HG02973 (cell line): ENCODE measurements around the gene SEPHS2.
"Not testable (repeated sequence)": the region's sequence is repeated elsewhere in the genome, so short reads cannot be mapped to it uniquely, and the experiment has no call there.

Source experiments
- ATAC-seq: cut with Tn5 transposase; IDR thresholded peaks from one replicate; pipeline ENCODE4 v1.9.1; 2021; ENCODE audit warnings: moderate library complexity; ENCODE audit not compliant: unreplicated experiment

The SEPHS2 gene

DNA sequence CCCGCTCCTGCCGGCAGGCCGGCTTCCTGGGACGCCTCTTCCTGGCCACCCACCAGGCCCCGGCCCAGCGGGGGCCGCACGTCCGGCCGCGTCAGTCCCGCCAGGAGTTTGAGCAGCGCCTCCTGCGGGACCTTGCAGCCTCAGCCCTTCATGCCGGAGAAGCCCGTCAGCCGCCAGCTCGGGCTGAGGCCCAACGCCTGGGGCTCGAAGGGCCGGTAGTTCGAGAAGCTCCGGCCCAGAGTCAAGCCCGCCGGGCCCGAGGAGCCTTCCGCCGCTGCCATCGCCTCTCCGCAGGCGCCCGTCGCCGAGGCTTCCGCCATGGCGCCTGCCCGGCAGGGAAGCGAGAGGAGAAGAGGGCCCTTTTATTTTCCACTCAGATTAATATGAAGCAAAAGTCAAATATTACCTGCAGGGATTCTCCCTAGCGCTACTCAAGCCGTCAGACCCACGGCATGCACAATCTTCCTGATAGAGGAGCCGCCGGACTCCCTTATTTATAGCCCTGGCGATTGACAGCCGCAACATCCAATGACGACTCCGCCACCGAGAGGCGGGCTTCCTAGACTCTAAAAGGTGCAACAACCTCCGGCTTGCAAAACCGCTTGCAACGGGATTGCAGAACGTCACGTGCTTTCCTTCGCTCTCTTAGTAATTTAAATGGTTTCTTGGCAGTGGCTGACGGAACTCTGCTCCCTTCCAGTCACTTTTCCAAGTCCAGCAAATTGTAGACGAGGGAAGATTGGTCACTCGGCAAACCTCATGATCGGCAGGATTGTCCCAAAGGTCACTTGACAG, at the start of gene SEPHS2:
SEPHS2 (minus strand) TSS at position 467 of the 795 bp plus-strand sequence; CDS start at position 320, 147 bp downstream.
- ATAC-seq: peak; percentile 77

DNA sequence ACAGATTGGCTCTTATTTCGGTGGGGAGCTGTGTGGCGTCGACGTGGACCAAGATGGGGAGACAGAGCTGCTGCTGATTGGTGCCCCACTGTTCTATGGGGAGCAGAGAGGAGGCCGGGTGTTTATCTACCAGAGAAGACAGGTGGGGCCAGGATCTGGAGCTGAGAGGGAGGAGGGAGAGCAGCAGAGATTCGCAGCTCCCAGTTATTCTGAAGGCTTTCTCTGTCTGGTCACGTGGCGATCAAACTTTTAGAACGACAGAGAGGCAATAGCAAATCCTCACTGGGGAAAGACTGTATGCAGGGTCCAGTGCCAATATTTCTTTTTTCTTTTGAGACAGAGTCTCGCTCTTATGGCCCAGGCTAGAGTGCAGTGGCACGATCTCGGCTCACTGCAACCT, 49.0 kb upstream of the SEPHS2 start:
- ATAC-seq: no peak

GRCh38 chr16:30493941-30494488, 48.3 kb upstream of the SEPHS2 start:
- no peak for ATAC-seq

DNA sequence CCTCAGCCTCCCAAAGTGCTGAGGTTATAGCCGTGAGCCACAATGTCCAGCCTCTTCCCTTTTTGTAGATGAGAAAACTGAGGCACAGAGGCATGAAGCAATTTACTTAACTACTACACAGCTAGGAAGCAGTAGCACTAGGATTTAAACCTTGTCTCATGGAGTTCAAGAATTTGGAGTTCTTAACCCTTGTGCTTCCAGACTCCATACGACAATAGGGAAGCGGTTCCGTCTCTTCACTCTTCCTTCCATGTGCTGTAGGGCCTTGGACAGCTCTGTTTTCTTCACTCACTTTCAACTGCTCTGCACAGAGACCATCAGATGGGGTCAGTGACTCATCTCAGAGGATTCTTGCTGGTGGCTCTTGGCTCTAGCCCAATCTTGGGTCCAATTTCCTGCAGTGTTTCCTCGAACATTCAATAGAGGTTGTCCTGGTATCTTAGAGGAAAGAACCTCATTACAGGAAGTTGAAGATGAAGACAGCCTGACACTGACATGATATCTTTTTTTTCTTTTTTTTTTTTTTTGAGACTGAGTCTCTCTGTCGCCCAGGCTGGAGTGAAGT, 46.2 kb upstream of the SEPHS2 start:
- no peak for ATAC-seq

GRCh38 chr16:30491229-30491628, 45.6 kb upstream of the SEPHS2 start:
- ATAC-seq: no peak

DNA sequence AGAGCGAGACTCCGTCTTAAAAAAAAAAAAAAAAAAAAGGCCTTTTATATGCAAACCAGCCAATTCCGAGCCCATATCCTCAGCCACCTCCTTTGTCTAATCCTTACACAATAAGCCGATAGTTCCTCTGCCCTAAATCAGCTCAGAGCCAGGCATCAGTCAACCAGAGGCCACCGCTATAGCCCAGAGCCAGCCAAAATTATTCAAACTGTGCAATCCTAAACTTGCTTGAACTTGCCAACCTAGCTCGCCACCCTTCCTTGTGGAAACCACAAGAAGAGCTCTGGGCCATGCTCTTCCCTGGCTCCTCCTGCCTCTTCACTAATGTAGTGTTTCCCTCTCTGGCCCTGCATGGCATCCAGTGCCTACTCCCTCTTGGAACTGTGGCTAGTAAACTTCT, 44.5 kb upstream of the SEPHS2 start:
- ATAC-seq: no peak

DNA sequence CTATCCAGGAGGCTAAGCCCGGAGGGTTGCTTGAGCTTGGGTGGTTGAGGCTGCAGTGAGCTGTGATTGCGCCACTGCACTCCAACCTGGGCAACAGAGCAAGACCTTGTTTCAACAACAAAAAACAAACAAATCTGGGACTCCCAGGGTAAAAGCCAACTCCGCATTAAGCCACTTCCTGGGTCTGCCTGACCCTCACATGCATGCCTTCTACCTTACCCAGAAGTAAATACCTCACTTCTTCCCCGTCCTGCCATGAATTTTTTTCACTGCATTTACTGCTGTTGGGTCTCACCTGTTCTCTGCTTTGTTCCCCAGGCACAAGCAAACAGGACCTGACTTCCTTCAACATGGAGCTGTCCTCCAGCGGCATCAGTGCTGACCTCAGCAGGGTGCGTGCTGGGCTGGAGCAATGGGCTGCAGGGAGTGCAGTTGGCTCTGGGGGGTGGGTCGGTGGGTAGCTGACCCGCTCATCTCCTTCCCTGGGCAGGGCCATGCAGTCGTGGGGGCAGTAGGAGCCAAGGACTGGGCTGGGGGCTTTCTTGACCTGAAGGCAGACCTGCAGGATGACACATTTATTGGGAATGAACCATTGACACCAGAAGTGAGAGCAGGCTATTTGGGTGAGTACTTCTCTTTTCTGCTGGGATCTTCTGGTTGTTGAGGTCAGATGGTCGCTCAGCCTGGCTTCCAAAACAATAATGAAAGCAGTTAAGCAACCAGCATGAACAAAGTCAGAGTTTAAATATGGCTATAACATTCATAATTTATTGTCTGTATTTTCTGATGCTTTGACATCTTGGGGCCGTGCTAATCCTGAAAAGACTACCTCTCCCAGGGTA, 43.3 kb upstream of the SEPHS2 start:
- ATAC-seq: no peak

DNA sequence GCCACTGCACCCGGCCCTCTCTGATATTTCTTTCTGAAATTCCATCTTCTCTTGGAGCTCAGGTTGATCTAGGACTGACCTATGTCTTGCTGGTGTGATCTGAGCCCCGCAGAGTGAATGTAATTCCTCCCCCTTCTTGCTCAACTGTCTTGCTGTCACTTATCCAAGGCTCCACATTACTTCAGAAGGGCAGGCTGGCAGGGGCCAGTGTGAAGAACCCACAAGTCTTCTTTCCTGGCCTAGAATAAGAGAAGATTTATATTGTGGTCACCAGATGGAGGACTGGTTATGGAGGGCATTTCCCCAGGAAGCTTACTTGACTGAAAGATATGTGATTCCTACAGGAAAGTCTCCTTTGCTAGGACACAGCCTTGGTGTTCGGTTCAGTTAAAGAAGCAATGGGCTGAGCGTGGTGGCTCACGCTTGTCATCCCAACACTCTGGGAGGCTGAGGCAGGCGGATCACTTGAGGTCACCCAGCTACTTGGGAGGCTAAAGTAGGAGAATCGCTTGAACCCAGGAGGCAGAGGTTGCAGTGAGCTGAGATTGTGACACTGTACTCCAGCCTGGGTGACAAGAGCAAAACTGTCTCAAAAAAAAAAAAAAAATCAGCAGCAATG, 40.3 kb upstream of the SEPHS2 start:
- no peak for ATAC-seq

DNA sequence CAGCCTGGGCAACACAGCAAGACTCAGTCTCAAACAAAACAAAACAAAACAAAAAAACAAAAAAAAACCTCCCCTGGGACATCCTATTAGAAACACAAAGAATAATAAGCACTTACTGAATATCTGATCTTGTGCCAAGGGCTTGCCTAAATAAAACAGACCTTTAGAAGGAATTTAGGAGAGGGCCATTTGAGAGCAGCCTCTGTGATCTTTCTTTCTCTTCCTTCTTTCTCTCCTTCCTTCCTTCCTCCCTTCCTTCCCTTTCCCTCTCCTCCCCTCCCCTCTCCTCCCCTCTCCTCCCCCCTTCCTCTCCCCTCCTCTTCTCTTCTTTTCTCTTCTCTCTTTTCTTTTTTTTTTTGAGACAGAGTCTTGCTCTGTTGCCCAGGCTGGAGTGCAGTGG, 39.2 kb upstream of the SEPHS2 start:
- no peak for ATAC-seq

GRCh38 chr16:30482366-30482765, 36.7 kb upstream of the SEPHS2 start:
- ATAC-seq: no peak

DNA sequence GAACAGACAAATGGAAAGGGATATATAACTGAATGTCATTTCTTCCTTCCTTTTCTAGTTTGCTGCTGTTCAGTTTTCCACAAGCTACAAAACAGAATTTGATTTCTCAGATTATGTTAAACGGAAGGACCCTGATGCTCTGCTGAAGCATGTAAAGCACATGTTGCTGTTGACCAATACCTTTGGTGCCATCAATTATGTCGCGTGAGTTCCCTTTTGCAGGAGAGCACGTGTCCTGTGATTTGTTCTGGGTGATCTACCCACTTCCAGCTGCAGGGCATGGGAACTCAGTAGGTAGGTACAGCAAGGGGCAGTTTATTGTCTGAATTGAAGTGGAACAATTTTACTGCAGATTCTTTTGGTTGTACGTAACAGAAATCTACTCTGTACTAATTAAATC, 35.7 kb upstream of the SEPHS2 start:
- ATAC-seq: no peak

DNA sequence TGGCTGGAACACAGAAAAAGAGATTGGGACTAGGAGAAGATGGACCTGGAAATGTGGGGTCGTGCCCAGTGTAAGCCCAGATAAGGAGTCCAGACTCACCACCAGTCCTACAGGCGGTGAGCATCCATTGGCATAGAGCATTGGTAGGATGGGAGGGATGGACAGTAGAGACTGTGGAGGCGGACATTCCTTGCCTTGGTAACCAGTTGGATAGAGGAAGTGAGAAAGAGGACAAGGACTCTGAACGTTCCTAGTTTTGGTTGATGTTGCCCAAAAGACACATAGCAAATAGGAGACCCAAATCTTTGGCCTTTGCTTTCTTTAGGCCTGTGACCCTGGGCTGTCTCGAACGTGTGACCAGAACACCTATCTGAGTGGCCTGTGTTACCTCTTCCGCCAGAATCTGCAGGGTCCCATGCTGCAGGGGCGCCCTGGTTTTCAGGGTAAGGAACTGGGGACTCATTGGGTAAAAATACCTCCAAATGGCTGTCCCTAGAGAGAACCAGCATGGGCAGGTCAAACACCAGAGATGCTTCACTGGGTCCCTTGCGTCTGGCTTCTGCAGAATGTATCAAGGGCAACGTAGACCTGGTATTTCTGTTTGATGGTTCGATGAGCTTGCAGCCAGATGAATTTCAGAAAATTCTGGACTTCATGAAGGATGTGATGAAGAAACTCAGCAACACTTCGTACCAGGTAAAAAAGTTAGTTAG, 33.2 kb upstream of the SEPHS2 start:
- no peak for ATAC-seq

DNA sequence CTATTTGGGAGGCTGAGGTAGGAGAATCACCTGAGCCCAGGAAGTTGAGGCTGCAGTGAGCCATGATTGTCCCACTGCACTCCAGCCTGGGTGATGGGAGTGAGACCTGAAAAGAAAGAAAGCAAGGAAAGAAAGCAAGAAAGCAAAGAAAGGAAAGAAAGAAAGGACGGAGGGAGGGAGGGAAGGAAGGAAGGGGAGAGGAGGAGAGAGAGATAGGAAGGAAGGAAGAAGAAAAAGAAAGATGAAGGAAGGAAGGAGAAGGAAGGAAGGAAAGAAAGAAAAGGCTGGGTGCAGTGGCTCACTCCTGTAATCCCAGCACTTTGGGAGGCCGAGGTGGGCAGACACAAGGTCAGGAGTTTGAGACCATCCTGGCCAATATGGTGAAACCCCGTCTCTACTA, 32.1 kb upstream of the SEPHS2 start:
- not testable (repeated sequence) for ATAC-seq

DNA sequence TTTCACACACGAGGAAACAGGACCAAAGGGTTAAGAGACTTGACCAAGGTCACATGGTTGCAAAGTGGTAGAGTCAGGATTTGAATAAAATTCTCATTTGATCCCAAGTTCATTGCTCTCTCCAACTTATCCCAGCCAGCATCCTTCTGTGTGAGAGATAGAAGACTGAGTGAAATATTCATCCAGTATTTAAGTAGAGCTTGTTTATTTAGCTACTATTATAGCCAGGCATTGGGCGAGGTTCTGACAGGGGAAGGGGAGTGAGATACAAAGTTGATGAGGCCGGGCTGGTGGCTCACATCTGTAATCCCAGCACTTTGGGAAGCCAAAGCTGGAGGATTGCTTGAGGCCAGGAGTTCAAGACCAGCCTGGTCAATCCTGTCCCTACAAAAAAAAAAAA, 31.3 kb upstream of the SEPHS2 start:
- no peak for ATAC-seq

DNA sequence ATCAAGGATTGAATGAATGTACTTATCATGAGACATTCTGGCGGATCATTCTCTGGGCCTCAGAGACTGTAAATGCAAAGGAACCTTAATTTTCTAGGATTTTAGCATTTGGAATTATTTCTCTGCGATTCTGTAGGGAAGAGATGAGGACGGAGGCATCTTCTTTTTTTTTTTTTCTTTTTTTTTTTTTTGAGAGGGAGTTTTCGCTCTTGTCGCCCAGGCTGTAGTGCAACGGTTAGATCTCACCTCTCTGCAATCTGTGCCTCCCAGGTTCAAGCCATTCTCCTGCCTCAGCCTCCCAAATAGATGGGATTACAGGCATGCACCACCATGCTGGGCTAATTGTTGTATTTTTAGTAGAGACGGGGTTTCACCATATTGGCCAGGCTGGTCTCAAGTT, 29.0 kb upstream of the SEPHS2 start:
- no peak for ATAC-seq

- ATAC-seq: no peak
These were observed 28.4 kb upstream of the SEPHS2 start for GRCh38 chr16:30474074-30474452.

DNA sequence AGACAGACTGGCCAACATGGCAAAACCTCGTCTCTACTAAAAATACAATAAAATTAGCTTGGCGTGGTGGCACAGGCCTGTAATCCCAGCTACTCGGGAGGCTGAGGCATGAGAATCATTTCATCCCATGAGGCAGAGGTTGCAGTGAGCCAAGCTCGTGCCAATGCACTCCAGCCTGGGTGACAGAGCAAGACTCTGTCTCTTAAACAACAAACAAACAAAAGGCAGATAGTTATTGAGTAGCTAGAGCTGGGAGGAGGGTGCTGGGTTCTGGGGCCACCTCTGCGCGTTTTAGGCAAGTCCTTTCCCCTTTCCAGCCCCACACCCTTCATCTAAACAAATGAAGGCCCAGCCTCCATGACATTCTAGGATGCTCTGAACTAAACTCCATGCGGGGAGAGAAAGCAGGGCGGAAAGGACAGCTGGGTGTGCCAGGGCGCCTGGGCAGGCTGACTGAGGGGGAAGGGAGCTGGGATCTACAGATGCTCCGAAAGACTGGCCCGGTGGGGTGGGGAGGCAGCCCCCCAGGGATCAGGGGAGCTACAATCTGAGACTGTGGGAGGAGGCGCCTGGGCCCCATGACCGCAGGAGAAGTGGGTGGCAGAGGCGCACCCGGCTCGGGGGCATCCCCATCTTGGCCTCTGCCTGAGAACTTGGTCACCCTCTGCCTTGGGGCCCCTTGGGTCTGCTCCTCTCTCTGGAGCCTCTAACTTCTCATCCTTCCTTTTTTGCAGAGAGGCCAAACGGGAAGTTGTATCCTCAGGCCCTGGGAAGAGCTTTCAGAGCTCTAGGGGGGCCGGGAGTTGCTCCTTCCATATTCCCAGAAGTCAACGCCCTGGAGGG, 27.8 kb upstream of the SEPHS2 start:
- no peak for ATAC-seq

DNA sequence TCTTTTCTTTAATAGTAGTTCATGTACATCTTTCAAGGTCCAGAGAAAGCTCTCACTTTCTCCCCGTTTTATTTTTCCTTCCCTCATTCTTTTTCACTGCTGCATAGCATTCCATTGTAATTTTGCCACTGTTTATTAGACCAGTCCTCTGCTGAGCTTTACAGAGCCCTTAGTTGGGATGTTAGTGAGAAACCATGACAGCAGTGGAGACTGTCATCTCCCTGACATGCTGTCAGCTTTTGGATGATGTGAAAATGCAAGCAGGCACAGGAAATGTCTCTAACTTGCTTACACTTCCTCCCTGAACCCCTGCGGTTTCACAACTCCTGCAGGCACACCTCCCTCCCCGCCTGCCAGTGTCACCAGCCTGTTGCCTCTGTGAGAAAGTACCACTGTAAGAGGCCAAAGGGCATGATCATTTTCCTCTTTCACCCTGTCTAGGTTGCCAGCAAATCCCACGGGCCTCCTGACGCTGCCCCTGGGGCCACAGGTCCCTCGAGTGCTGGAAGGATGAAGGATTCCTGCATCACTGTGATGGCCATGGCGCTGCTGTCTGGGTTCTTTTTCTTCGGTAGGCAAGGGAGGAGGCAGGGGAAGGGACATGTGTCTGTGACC, 26.8 kb upstream of the SEPHS2 start, which contains the start of gene ITGAL:
ITGAL (plus strand) TSS at position 415 of the 615 bp plus-strand sequence; CDS start at position 511, 96 bp downstream.
- ATAC-seq: peak; percentile 44

- ATAC-seq: no peak
These were observed 24.9 kb upstream of the SEPHS2 start for GRCh38 chr16:30470632-30470995.
